Skin epidermis (tissue), 12 donors: ENCODE measurements around the gene KIF16B.
"Not testable (repeated sequence)": the region's sequence is repeated elsewhere in the genome, so short reads cannot be mapped to it uniquely, and the experiment has no call there.

Source experiments
- H3K27ac ChIP-seq, 21 experiments: fragments of 200-600 bp; sonication (generic) in 11 of 21; one replicate each; pipeline ENCODE4 v1.5.0; 2020; ENCODE audit warnings: mild to moderate bottlenecking in 3 of 21, inconsistent platforms in 2 of 21, moderate library complexity in 2 of 21
- H3K4me3 ChIP-seq, 7 experiments: fragments of 200-600 bp; sonication (generic) in 2 of 7; one replicate each; pipeline ENCODE4 v1.5.0; 2020; ENCODE audit warnings: inconsistent platforms in 2 of 7, mild to moderate bottlenecking in 2 of 7, moderate library complexity in 1 of 7

Gene KIF16B

DNA sequence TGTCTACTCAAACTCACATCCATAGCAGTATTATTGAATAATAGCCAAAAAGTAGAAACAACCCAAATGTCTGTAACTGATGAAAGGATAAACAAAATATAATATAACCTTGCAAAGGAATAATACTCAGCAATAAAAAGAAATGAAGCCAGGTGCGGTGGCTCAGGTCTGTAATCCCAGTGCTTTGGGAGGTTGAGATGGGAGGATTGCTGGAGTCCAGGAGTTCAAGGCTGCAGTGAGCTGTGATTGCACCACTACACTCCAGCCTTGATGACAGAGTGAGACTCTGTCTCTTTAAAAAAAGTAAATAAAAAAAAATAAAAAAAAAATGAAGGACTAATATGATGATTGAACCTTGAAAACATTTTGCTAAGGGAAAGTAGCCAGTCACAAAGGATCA lies 22.1 kb upstream of the KIF16B start:
- Histone ChIP-seq H3K27ac (no peak overlapping the region), H3K4me3 (no peak overlapping the region)

DNA sequence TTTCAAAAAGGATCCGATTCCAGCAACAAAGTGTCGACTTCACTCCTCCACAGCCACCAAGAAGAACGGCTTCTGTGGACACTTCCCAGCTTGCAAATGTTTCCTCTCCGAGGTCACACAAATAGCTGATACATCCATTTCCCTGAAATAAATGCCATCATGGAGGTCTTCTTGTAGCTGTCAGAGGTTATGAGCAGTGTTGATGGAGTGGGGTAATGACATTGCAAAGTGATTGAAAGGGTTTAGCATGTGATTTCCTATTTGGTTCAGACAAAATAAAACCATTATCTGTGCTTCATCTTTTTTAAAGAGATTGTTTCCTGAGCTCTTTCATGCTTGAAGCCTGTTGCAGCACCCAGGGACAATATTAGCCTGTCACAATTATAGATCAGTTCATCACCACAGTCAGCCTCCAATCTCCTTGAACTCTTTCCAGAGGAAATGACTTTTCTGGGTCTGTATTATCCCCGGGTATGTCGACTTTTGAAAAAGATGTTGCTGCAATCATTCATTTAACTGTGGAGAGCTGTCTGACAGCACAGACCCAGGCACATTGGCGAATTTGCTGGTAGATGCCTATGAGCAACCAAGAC lies 16.9 kb upstream of the KIF16B start:
- H3K4me3 ChIP-seq: no peak overlapping the region
- H3K27ac ChIP-seq: no peak overlapping the region

DNA sequence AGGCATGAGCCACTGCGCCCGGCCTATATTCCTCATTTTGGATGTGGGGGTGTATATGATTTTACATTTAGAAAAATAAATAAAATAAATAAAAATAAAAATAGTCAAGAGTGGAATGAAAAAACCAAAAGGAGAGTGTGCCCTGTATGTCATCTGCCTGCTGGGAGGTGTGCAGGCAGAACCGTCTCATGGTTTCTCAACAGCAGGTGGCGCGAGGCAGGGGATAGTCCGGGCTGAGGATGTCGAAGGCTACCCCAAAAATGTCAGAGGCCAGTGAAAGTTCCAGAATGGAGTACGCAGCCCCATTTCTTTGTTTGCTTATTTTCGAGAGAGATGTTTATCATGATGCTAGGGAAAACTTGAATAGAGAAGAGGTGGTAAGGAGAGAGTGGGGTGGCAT lies 16.4 kb upstream of the KIF16B start:
- H3K4me3 ChIP-seq: no peak overlapping the region

DNA sequence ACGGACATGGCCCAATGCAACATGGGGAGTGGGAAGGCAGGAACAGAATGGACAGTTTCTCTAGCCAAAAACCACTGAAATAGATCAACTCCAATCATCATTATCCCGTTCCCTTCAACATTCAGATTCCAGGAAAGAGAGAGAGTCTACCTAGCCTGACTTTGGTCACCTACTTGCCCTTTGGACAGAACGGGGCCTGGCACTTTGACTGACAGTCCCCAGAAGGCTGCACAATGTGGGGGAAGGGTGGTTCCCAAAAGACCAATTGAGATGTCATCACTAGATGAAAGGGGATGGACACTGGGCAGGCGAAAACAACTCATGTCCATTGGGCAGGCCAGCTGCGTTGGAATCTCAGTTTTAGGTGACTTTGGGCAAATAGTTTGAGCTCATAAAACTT lies 15.0 kb upstream of the KIF16B start:
- no peak overlapping the region for H3K27ac ChIP-seq
- H3K4me3 ChIP-seq: no peak overlapping the region

More for the DNA sequence above, 16.4 kb upstream of the KIF16B start:
- no peak overlapping the region for H3K27ac ChIP-seq

DNA sequence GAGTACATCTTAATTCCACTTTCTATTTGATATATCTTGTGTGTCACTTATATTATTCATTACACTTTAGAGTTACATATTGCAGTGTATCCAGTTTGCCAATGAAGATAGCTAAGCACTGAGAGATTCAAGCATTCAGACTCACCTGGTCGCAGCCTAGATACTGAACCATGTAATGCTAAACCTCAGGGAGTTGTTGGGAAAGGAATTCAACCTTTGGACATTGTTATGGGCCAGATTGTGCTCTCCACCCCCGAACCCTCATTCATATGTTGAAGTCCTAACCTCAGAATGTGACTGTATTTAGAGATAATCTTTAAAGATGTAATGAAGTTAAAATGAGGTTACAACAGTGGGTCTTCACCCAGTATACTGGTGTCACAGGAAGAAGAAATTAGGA lies 13.8 kb upstream of the KIF16B start:
- Histone ChIP-seq H3K27ac (no peak overlapping the region), H3K4me3 (no peak overlapping the region)

DNA sequence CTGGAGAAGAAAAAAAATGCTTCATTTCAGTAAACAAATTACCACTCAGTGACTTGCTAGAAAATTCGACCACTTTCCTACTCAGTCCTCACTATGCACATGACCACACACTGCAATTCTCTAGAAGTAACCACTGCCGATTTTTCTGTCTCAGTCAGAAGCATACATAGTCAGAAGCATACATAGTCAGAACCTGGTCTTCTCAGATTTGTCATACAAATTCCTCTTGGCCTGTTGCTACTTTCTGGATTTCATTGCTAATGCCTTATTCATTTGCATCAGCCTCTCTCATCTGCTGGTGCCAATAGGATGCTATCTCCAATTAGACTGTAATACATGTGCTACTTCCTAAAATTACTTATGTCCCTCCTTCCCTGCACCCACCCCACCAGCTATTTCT lies 10.2 kb upstream of the KIF16B start:
- Histone ChIP-seq H3K4me3 (no peak overlapping the region), H3K27ac (no peak overlapping the region)

DNA sequence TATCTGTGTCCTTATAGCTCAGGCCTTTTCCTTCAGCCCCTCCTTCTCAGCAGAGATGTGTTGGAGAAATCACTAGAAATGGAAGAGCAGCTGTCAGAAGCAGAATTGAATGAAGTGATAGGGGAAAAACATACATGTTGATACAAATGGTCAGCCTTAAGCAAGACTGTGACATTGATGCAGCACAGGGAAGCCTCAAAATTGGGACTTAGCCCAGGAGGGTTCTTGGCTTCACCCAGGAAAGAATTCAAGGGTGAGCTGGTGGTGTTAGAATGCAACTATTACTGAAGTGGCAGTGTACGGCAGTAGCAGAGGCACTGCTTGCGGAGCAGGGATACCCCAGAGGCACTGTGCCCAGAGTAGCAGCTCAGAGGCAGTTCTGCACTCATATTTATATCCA lies 8.0 kb upstream of the KIF16B start:
- H3K4me3 ChIP-seq: no peak overlapping the region
- H3K27ac ChIP-seq: no peak overlapping the region

DNA sequence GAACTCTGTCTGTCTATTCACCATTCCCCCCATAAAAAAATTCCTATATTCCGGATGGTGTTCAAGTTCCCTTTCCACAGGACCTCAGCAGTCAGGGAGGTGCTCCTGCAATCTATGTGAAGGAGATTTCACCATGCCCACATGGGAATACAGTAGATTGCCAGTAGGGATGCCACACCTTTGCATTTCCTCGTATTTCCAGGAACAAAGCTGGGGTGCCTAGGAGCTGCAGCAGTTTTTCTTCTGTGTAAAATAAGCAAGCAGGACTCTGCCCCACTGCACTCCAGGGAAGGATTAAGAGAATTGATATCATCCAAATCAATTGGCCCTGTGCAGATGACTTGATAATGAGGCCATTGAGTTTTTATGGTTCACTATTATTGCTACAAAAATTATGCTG lies 7.4 kb upstream of the KIF16B start:
- Histone ChIP-seq H3K27ac (no peak overlapping the region), H3K4me3 (no peak overlapping the region)

DNA sequence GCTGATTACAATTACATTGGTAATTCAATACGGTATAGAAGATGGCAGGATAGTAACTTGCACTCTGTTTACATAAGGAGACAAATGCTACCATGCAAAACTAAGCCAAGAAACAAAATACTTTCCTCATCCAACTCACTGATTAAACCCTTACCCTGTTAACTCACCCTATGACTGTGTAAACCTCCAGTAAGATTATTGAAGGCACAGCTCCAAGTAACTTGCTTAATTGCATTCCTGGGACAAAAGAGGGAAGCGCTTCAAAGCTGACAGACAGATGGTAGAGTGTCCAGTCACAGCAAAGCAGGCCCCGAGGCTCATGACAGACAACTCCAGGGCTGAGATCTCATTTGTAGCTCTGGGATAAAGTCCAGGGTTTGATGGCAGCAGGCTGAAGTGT lies 6.9 kb upstream of the KIF16B start:
- no peak overlapping the region for H3K27ac ChIP-seq
- no peak overlapping the region for H3K4me3 ChIP-seq

DNA sequence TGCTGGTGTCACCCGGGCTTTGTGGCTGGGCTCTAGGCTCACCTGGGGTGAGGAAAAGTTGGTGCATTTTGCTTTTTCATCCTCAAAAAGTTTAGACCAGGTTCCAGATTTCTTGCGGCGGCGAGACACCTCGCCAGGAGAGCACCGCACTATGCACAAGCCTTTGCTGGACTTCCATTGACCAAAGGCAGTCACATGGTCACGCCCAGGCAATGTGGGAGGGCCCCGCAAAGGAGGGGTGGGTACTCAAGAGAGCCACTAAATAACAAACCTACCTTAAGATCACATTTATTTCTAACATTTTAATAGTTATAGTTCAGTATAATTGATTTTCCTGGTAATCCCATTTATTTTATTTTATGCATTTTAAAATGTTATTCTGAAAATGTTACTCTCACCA lies 3.0 kb upstream of the KIF16B start:
- no peak overlapping the region for H3K27ac ChIP-seq

DNA sequence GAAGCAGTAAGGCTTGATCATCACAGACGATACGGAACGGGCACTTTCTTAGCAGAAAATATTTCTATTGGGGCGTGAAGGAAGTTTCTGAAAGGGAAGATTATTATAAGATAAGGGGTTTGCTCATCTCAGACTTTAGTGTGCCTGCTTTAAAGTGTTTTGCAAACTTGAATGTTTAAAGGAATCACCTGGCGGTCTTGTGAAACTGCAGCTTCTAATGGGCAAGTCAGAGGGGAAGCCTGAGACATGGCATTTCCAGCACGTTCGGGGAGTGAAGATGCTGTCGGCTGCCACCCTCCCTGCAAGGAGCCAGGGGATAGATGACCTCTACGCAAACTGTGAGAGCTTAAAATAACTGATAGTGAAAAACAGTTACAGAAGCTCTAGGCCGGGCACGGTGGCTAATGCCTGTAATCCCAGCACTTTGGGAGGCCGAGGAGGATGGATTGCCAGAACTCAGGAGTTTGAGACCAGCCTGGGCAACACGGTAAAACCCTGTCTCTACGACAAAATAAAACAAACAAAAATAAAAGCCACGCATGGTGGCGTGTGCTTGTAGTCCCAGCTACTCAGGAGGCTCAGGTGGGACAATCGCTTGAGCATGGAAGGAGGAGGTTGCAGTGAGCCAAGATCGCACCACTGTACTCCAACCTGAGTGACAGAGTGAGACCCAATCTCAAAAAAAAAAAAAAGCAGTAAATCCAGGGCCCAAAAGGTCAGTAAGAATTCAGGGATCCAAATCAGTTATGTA lies 2.3 kb upstream of the KIF16B start:
- H3K27ac ChIP-seq: peak overlapping the region in 17 of 21 experiments; percentile 24 to 74 (median 59)

More for the DNA sequence above, 3.0 kb upstream of the KIF16B start:
- H3K4me3 ChIP-seq: no peak overlapping the region

DNA sequence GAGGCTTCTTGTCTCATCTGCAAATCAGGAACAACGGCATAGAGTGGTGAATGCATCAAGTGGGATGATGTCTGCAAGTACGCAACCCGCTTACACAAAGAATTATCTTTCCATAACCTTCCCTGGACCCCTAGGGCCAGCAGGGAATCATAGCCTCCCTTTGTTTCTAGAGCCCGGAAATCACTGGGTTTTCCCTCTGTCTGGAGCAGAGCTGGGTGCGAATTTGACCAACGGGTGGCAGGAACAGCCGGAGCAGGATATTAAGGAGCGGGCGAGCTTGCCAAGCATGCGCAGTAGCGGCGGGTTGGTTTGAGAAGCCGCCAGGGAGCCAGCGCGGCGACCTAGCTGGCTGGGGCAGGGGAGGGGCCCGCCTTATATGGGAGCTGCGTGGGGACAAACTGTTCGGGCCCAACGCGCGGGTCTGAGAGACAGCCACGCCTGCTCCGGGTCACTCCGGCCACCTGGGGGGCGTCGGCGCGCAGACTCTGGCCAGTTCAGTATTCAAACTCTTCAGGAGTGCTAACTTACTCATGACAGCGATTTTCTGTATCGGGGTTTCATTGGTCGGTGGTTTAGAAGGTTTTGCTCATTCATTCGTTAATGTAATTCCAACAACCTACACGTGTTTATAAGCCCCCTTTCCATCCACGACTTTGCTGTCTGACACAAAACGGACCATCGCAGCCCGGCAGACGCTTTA lies 1.6 kb upstream of the KIF16B start:
- Histone ChIP-seq H3K27ac (peak overlapping the region in 18 of 21 experiments; percentile 32 to 74 (median 59)), H3K4me3 (peak overlapping the region; percentile 43 to 59 (median 50))

More for the DNA sequence above, 2.3 kb upstream of the KIF16B start:
- H3K4me3 ChIP-seq: peak overlapping the region; percentile 43 to 59 (median 50)

DNA sequence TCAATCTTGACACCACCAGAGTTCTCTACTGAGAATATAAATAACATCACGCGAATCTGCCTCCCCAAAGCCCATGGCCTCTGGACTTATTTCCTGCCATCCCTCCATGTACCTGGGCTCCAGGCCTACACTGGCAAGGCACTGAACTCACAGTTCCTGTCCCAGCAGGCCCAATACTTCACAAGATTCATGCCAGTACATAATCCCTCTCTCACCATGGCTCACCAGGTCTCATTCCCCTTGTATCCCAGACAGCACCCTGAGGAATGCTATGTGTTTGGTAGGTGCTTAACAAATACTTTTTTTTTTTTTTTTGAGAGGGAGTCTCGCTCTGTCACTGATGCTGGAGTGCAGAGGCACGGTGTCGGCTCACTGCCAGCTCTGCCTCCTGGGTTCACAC lies 1.9 kb downstream of the KIF16B start:
- H3K4me3 ChIP-seq: peak overlapping the region in 1 of 7 experiments; percentile 94
- peak overlapping the region in 3 of 21 experiments; percentile 21 to 88 (median 30) for H3K27ac ChIP-seq

DNA sequence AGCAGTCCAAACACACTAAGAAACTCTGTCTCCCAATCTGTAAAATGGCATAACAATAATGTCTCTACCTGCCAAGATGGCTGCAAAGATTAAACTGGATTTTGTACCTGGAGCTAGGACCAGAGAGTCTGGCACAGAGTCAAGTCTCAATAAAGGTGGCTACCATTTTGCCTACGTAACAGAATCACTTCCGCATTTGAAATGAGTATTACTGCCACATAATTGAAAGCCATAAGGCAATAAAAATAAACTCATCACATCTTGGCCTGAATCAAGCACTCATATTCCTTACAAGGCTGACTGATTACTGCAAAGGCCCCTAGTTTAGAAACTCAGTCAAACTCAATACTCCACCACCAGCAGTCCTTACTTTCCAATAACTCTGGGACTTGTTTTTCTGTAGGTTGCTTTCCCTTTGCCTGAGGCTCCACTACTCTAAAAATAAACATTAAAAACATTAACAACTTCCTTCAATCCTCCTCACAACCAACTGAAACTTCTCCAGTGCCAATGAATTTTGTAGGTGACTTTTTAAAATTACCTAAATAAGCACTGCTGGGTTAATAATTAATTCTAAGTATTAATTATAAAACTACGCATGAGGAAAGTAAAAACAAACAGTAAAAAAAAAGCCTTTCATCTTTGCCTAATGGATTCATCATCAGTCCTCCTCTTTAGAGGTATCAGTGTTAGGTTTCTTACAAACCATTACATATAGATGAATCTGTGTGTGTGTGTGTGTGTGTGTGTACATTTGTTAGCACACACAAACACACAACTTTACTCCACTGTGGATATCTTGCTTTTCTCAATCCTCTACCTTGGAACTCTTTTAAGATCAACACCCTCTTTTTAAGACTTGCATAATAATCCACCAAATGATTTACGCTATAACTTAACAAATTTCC lies 3.7 kb downstream of the KIF16B start:
- H3K27ac ChIP-seq: no peak overlapping the region
- no peak overlapping the region for H3K4me3 ChIP-seq

DNA sequence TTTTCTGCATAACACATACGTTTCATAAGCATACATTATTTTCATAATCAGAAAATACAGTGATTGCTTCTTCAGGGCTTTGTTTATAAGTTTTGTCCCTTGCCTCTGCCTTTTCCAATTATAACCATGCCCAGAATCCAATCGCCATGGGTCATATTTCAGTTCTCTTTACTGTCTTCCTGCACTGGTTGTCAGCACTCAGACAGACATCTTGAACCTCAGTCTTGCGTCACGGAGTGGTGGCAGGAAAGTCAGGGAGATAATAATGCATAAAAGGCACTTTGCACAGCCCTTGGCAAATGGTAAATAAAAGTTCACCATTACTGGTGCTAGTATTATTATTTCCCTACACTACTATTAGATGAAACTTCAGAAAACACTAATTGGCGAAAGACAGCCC lies 7.2 kb downstream of the KIF16B start:
- no peak overlapping the region for H3K4me3 ChIP-seq
- no peak overlapping the region for H3K27ac ChIP-seq

DNA sequence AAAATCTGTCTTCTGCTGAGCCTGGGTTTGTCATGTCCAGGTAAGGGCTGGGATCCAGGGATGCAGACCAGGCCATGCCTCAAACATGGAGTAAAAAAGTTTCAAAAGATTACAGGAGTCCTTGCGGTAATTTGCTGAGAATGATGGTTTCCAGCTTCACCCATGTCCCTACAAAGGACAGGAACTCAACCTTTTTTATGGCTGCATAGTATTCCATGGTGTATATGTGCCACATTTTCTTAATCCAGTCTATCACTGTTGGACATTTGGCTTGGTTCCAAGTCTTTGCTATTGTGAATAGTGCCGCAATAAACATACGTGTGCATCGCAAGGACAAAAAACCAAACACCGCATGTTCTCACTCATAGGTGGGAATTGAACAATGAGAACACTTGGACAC lies 9.2 kb downstream of the KIF16B start:
- not testable (repeated sequence) for H3K4me3 ChIP-seq, H3K27ac ChIP-seq

DNA sequence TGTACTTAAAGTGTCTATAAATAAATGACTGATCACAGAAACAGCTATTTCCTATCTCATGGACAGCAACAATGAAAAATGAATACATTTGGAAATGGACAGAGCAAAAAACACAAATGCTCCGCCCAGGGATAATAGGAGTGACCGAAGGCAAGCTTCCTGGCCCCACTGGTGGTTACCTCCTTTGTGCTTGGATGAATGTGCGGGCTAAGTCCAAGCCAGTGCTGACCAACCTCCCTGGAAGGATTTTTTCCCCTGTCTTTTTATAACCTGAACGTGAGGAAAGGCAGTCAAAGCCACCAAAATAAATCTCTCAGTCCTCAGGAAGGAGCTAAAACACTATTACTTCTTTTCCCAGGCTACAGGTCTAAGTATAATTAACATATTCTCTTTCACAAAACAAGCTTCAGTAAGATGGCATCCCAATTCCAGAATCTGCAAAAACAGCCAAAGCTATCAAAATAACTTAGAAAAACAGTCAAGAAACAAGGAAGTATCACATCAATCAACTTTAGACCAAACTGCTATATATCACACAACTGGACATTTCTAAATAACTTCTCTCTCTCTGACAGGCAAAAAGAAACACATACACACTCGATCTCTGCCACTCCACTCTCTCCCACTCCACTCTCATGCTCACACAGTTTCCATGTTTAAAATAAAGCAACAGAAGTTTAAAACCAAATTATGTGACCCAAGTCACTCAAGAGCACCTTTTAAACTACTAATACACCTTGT lies 10.0 kb downstream of the KIF16B start:
- no peak overlapping the region for H3K4me3 ChIP-seq
- H3K27ac ChIP-seq: no peak overlapping the region

DNA sequence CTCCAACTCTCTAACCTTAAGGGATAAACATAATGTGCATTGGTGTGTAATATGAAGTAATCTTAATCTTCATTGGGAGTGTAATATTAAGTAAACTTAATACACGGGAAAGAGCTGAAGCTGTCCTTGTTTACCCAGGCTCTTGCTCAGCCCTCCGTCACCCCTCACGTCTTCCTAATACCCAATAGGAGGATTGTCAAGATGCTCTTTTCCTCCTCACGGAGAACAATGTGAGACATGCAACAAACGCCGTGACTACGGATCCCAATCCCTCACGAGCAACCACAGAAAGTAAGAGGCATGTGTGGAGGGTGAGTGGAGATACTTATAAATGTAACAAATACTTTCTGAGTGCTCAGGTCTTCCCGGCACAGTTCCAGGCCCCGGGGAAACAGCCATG lies 11.0 kb downstream of the KIF16B start:
- Histone ChIP-seq H3K27ac (no peak overlapping the region), H3K4me3 (no peak overlapping the region)

DNA sequence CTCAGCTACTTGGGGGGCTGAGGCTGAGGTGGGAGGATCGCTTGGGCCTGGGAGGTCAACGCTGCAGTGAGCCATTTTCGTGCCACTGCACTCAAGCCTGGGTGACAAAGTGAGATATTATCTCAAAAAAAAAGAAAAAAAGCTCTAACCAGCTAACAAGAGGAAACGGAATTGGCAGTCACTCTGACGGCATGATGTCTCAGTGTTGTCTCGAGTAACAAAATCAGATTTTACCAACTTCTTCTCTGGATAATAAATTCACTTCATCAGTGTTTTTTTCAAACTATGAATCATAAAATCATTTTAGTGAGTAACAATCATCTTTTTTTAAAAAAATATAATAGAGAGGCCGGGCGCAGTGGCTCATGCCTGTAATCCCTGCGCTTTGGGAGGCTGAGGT lies 12.6 kb downstream of the KIF16B start:
- Histone ChIP-seq H3K27ac (no peak overlapping the region), H3K4me3 (no peak overlapping the region)
